ENCODE measurements around the gene MAN1A2. TPM values are rescaled to one million over a fixed set of nuclear protein-coding genes. Genes with fewer than 3 reads are reported as not detected.

MAN1A2 gene
- total and polyA plus RNA-seq, 11 donors = 5.1 to 36.5 (median 19.9) TPM

DNA sequence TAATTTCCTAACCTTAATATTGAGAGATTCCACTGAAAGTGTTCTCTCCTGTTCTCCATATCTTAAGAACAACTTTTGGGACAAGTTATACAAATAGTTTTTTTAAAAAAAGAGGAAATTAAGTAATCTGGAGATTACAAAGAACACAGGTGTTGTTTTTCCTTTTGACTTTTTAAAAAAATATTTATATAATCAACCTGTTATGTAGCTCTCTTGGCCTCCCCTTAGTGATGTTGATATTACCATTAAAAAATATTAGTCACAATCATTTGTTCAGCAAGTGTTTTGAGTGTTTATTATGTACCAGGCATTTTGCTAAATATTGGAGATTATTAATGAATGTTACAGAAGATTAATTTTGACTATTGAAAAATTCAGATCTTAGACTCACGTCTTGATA, 8.1 kb downstream of the MAN1A2 start:
- Histone ChIP-seq H3K27ac (no peak overlapping the region), H3K36me3 (no peaks in the 10 kb centered on the region), H3K9me3 (peaks cover 0 to 5% (median 0%) of the 10 kb centered on the region in 12 donors), H3K4me3 (no peak overlapping the region), H3K27me3 (no peaks in the 10 kb centered on the region), H3K4me1 (peaks cover 0 to 36% (median 12%) of the 10 kb centered on the region in 12 donors)
- TF ChIP-seq, protein P1, sequence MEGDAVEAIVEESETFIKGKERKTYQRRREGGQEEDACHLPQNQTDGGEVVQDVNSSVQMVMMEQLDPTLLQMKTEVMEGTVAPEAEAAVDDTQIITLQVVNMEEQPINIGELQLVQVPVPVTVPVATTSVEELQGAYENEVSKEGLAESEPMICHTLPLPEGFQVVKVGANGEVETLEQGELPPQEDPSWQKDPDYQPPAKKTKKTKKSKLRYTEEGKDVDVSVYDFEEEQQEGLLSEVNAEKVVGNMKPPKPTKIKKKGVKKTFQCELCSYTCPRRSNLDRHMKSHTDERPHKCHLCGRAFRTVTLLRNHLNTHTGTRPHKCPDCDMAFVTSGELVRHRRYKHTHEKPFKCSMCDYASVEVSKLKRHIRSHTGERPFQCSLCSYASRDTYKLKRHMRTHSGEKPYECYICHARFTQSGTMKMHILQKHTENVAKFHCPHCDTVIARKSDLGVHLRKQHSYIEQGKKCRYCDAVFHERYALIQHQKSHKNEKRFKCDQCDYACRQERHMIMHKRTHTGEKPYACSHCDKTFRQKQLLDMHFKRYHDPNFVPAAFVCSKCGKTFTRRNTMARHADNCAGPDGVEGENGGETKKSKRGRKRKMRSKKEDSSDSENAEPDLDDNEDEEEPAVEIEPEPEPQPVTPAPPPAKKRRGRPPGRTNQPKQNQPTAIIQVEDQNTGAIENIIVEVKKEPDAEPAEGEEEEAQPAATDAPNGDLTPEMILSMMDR (IDR thresholded peaks at IDR 0.05) = no peak
- TF ChIP-seq POLR2A (IDR thresholded peaks at IDR 0.05) = no peak
- 83 to 92% (median 88%) methylated on average over 1 of the region's 1 CpG for whole genome bisulfite sequencing, 4 donors
- intact Hi-C loops (cut with DNase I) = no loop called here
- ATAC-seq (no peak), DNase-seq (no peak)

DNA sequence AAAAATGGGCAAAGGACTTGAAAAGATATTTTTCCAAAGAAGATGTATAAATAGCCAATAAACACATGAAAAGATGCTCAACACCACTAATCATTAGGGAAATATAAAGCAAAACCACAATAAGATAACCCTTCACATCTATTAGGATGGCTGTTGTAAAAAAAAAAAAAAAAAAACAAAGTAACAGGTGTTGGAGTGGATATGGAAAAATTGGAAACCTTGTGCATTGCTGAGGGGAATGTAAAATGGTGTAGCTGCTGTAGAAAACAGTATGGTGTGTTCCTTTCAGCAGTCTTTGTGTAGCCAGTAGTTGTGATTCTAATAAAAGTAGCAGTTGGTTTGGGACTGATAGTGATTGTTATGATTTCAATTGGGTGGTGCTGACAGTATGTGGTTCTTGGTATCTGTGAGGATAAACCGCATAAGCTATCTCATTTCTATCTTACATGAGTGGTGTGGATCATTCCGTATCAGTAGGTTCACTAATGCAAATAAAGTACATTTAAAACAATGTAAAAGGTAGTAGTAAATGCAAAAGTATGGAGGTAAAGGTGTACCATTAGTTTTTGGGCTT, 19.9 kb downstream of the MAN1A2 start:
- 62 to 76% (median 68%) methylated on average over 2 of the region's 2 CpGs for WGBS, 4 donors
- Histone ChIP-seq H3K27me3 (no peaks in the 10 kb centered on the region), H3K36me3 (no peaks in the 10 kb centered on the region), H3K4me3 (no peak overlapping the region), H3K27ac (no peak overlapping the region), H3K4me1 (peaks cover 0 to 40% (median 25%) of the 10 kb centered on the region in 12 donors), H3K9me3 (peaks cover 0 to 24% (median 11%) of the 10 kb centered on the region in 12 donors)
- ATAC-seq (no peak), DNase-seq (no peak)
- TF ChIP-seq, protein P1 (IDR thresholded peaks at IDR 0.05) = no peak
- TF ChIP-seq POLR2A (IDR thresholded peaks at IDR 0.05) = no peak
- intact Hi-C loops (cut with DNase I) = no loop called here

DNA sequence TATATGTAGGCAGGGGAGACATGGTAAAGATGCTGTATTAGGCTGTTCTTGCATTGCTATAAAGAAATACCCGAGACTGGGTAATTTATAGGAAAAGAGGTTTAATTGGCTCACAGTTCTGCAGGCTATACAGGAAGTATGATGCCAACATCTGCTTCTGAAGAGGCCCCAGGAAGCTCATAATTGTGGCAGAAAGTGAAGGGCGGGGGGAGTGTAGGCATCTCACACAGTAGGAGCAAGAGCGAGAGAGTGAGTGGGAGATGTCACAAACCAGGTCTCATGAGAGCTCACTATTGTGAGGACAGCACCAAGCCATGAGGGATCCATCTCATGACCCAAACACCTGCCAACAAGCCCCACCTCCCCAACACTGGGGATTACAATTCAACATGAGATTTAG, 21.1 kb downstream of the MAN1A2 start:
- ATAC-seq (peak in 2 of 4 donors; percentile 9 to 33), DNase-seq (no peak)
- H3K4me1 ChIP-seq = peaks cover 0 to 52% (median 37%) of the 10 kb centered on the region in 12 donors
- peaks cover 0 to 16% (median 8%) of the 10 kb centered on the region in 12 donors for H3K9me3 ChIP-seq
- WGBS, 4 donors = 87 to 96% (median 91%) methylated on average over 3 of the region's 3 CpGs
- H3K27ac ChIP-seq = no peak overlapping the region
- TF ChIP-seq POLR2A (IDR thresholded peaks at IDR 0.05) = no peak
- TF ChIP-seq, protein P1 (IDR thresholded peaks at IDR 0.05) = no peak
- no peak overlapping the region for H3K4me3 ChIP-seq
- H3K36me3 ChIP-seq = no peaks in the 10 kb centered on the region
- intact Hi-C loops (cut with DNase I) = no loop called here
- H3K27me3 ChIP-seq = no peaks in the 10 kb centered on the region

DNA sequence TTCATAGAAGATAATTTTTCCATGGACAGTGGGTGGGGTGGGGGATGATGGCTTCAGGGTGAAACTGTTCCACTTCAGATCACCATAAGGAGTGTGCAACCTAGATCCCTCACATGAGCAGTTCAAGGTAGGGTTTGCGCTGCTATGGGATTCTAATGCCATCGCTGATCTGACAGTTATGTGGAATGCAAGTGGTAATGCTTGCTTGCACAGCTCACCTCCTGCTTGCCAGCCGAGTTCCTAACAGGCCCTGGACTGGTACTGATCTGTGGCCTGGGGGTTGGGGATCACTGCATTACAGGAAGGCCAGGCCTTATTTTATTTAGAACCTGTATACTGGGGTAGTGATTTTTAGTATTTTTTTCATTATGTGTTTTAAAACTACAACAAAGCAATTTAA, 22.0 kb downstream of the MAN1A2 start:
- peaks cover 0 to 54% (median 39%) of the 10 kb centered on the region in 12 donors for H3K4me1 ChIP-seq
- ATAC-seq = peak in 3 of 4 donors; percentile 65 to 87 (median 75)
- TF ChIP-seq, protein P1 (IDR thresholded peaks at IDR 0.05) = no peak
- no peak for TF ChIP-seq POLR2A (IDR thresholded peaks at IDR 0.05)
- peaks cover 0 to 7% (median under 1%) of the 10 kb centered on the region in 12 donors for H3K9me3 ChIP-seq
- intact Hi-C loops (cut with DNase I) = no loop called here
- H3K27ac ChIP-seq = no peak overlapping the region
- peak in 2 of 5 donors; percentile 23 to 38 for DNase-seq
- H3K27me3 ChIP-seq = no peaks in the 10 kb centered on the region
- 55 to 66% (median 56%) methylated on average over 3 of the region's 3 CpGs for WGBS, 4 donors
- no peak overlapping the region for H3K4me3 ChIP-seq
- no peaks in the 10 kb centered on the region for H3K36me3 ChIP-seq

Measured in heart left ventricle (tissue), 16 donors.